OCI-M1 (cell line): Measurements from ENCODE around the gene TADA2B.

ENCODE experiments used
- DNase-seq: peaks from one replicate; lab custom pipeline; 2025; lab: John Stamatoyannopoulos, UW

TADA2B gene

GRCh38 chr4:7018281-7018680, 24.9 kb upstream of the TADA2B start:
- no peak for DNase-seq

- DNase-seq = no peak
These were observed 23.8 kb upstream of the TADA2B start for GRCh38 chr4:7019367-7019766.

GRCh38 chr4:7020290-7020689, 22.9 kb upstream of the TADA2B start:
- DNase-seq = no peak

GRCh38 chr4:7020856-7021255, 22.3 kb upstream of the TADA2B start:
- DNase-seq = no peak

- DNase-seq = no peak
These were observed 21.8 kb upstream of the TADA2B start for GRCh38 chr4:7021355-7021754.

- no peak for DNase-seq
These were observed 21.1 kb upstream of the TADA2B start for GRCh38 chr4:7021930-7022664.

- no peak for DNase-seq
These were observed 19.7 kb upstream of the TADA2B start for GRCh38 chr4:7023486-7023885.

- no peak for DNase-seq
These were observed 19.3 kb upstream of the TADA2B start for GRCh38 chr4:7023901-7024300.

GRCh38 chr4:7024336-7024890, 18.8 kb upstream of the TADA2B start:
- DNase-seq = no peak

- no peak for DNase-seq
These were observed 18.1 kb upstream of the TADA2B start for GRCh38 chr4:7025040-7025602.

GRCh38 chr4:7026107-7026506, 17.1 kb upstream of the TADA2B start:
- no peak for DNase-seq

- DNase-seq = no peak
These were observed 15.9 kb upstream of the TADA2B start for GRCh38 chr4:7027284-7027683.

- DNase-seq = no peak
These were observed 15.3 kb upstream of the TADA2B start for GRCh38 chr4:7027913-7028312.

GRCh38 chr4:7029212-7029611, 14.0 kb upstream of the TADA2B start:
- DNase-seq = no peak

GRCh38 chr4:7029921-7030320, 13.3 kb upstream of the TADA2B start:
- DNase-seq = no peak

GRCh38 chr4:7030856-7031255, 12.3 kb upstream of the TADA2B start:
- no peak for DNase-seq

- no peak for DNase-seq
These were observed 11.4 kb upstream of the TADA2B start for GRCh38 chr4:7031558-7032449.

- DNase-seq = no peak
These were observed 10.6 kb upstream of the TADA2B start for GRCh38 chr4:7032596-7032995.

- no peak for DNase-seq
These were observed 8.7 kb upstream of the TADA2B start for GRCh38 chr4:7034262-7035081.

- peak; percentile 4 for DNase-seq
These were observed 5.7 kb upstream of the TADA2B start for GRCh38 chr4:7037425-7037824.

- no peak for DNase-seq
These were observed 2.4 kb upstream of the TADA2B start for GRCh38 chr4:7040765-7041164.

- no peak for DNase-seq
These were observed 1.9 kb upstream of the TADA2B start for GRCh38 chr4:7041246-7041645.
